Lower leg skin (tissue), 3 donors: ENCODE data around the gene TTC13.

ENCODE experiments used
- CTCF ChIP-seq, 3 donors: fragments of 450-650 bp; IDR thresholded peaks; one replicate each; pipeline ENCODE4 v1.5.1; 2016; ENCODE audit warnings: antibody characterized with exemption in 3 of 3, mild to moderate bottlenecking in 3 of 3, moderate library complexity in 2 of 3
- POLR2A ChIP-seq, 2 donors: fragments of 450-650 bp; IDR thresholded peaks; one replicate each; pipeline ENCODE4 v1.6.1; 2016 to 2017; ENCODE audit warnings: antibody characterized with exemption in 2 of 2, mild to moderate bottlenecking in 1 of 2, moderate library complexity in 1 of 2

- no peak for TF ChIP-seq CTCF (IDR thresholded peaks at IDR 0.05)
- no peak for TF ChIP-seq POLR2A (IDR thresholded peaks at IDR 0.05)
Measured at GRCh38 chr1:230948903-230949302, 29.8 kb downstream of the TTC13 start.
